Measurements from ENCODE around the gene IQCB1. TPM values are rescaled to one million over a fixed set of nuclear protein-coding genes. Genes with fewer than 3 reads are reported as not detected.

Gene IQCB1
- total RNA-seq, 1 donor from 2014 or later = 52.4 TPM

GRCh38 chr3:121757087-121757811, 77.6 kb downstream of the IQCB1 start:
- intact Hi-C loops (cut with micrococcal nuclease) = no loop called here
- ATAC-seq (ENCODE audit: low read depth) (no peak), DNase-seq (no peak)
- Mint-ChIP-seq H3K4me1 (peaks cover 15% of the 10 kb centered on the region), H3K4me3 (no peak overlapping the region), H3K36me3 (ENCODE audit: low read depth) (no peaks in the 10 kb centered on the region), H3K27ac (no peak overlapping the region), H3K27me3 (no peaks in the 10 kb centered on the region), H3K9me3 (no peaks in the 10 kb centered on the region)
- ChIA-PET POLR2A (no interaction called here), CTCF (no interaction called here)
- TF ChIP-seq, protein P1, sequence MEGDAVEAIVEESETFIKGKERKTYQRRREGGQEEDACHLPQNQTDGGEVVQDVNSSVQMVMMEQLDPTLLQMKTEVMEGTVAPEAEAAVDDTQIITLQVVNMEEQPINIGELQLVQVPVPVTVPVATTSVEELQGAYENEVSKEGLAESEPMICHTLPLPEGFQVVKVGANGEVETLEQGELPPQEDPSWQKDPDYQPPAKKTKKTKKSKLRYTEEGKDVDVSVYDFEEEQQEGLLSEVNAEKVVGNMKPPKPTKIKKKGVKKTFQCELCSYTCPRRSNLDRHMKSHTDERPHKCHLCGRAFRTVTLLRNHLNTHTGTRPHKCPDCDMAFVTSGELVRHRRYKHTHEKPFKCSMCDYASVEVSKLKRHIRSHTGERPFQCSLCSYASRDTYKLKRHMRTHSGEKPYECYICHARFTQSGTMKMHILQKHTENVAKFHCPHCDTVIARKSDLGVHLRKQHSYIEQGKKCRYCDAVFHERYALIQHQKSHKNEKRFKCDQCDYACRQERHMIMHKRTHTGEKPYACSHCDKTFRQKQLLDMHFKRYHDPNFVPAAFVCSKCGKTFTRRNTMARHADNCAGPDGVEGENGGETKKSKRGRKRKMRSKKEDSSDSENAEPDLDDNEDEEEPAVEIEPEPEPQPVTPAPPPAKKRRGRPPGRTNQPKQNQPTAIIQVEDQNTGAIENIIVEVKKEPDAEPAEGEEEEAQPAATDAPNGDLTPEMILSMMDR (IDR thresholded peaks at IDR 0.05) = no peak

GRCh38 chr3:121752772-121753171, 82.1 kb downstream of the IQCB1 start:
- intact Hi-C loops (cut with micrococcal nuclease) = no loop called here
- no peak for ATAC-seq (ENCODE audit: low read depth)

GRCh38 chr3:121752261-121752660, 82.6 kb downstream of the IQCB1 start:
- intact Hi-C loops (cut with micrococcal nuclease) = no loop called here
- DNase-seq = no peak
- H3K27ac Mint-ChIP-seq = no peak overlapping the region
- POLR2A ChIA-PET = no interaction called here
- TF ChIP-seq, protein P1 (IDR thresholded peaks at IDR 0.05) = no peak
- ATAC-seq (ENCODE audit: low read depth) = no peak
- CTCF ChIA-PET = no interaction called here
- no peaks in the 10 kb centered on the region for H3K9me3 Mint-ChIP-seq
- H3K4me1 Mint-ChIP-seq = peaks cover 5% of the 10 kb centered on the region
- H3K36me3 Mint-ChIP-seq (ENCODE audit: low read depth) = no peaks in the 10 kb centered on the region
- no peak overlapping the region for H3K4me3 Mint-ChIP-seq
- H3K27me3 Mint-ChIP-seq = no peaks in the 10 kb centered on the region

More at GRCh38 chr3:121752772-121753171, 82.1 kb downstream of the IQCB1 start:
- H3K36me3 Mint-ChIP-seq (ENCODE audit: low read depth) = no peaks in the 10 kb centered on the region
- ChIA-PET POLR2A (no interaction called here), CTCF (no interaction called here)
- H3K27ac Mint-ChIP-seq = no peak overlapping the region
- TF ChIP-seq, protein P1 (IDR thresholded peaks at IDR 0.05) = no peak
- H3K4me1 Mint-ChIP-seq = peaks cover 4% of the 10 kb centered on the region
- no peak for DNase-seq
- no peaks in the 10 kb centered on the region for H3K9me3 Mint-ChIP-seq
- no peaks in the 10 kb centered on the region for H3K27me3 Mint-ChIP-seq
- H3K4me3 Mint-ChIP-seq = no peak overlapping the region

GRCh38 chr3:121750087-121750415, 84.8 kb downstream of the IQCB1 start:
- no peaks in the 10 kb centered on the region for H3K36me3 Mint-ChIP-seq (ENCODE audit: low read depth)
- CTCF ChIA-PET = no interaction called here
- POLR2A ChIA-PET = interaction anchor here (0.6 to 2.0 kb wide), 10 partner anchors 9 to 1194 kb away, joined by 3 to 14 read pairs (median 6); partner anchors contain the start of genes EAF2, FAM162A, HCLS1 and IQCB1
- H3K9me3 Mint-ChIP-seq = no peaks in the 10 kb centered on the region
- ATAC-seq (ENCODE audit: low read depth) (no peak), DNase-seq (no peak)
- H3K4me3 Mint-ChIP-seq = no peak overlapping the region
- no peaks in the 10 kb centered on the region for H3K27me3 Mint-ChIP-seq
- TF ChIP-seq, protein P1 (IDR thresholded peaks at IDR 0.05) = no peak
- intact Hi-C loops (cut with micrococcal nuclease) = no loop called here
- no peak overlapping the region for H3K27ac Mint-ChIP-seq
- peaks cover 3% of the 10 kb centered on the region for H3K4me1 Mint-ChIP-seq

- intact Hi-C loops (cut with micrococcal nuclease) = loop anchor here (1.0 to 10.0 kb wide), 10 partner anchors 59 to 1835 kb away; partner anchors contain the start of genes EAF2, FAM162A, HACD2 and HCLS1
- Mint-ChIP-seq H3K27me3 (no peaks in the 10 kb centered on the region), H3K4me1 (peaks cover 4% of the 10 kb centered on the region), H3K27ac (no peak within 1 kb of the TSS), H3K4me3 (no peak within 1 kb of the TSS), H3K36me3 (ENCODE audit: low read depth) (no peaks in the 10 kb centered on the region), H3K9me3 (no peaks in the 10 kb centered on the region)
- DNase-seq (peak; percentile 81), ATAC-seq (ENCODE audit: low read depth) (peak; percentile 93)
- ChIA-PET POLR2A (interaction anchor here (0.6 to 2.0 kb wide), 17 partner anchors 10 to 1194 kb away, joined by 3 to 14 read pairs (median 4); partner anchors contain the start of genes EAF2, FAM162A, HCLS1 and IQCB1), CTCF (no interaction called here)
- TF ChIP-seq, protein P1 (IDR thresholded peaks at IDR 0.05) = no peak
These were observed 85.4 kb downstream of the IQCB1 start, which contains the start of gene GOLGB1 for GRCh38 chr3:121749276-121750086. GOLGB1 (minus strand) TSS chr3:121749741; CDS start chr3:121730971, 18,770 bp downstream.

All from activated B cell treated with CpG ODN at 0.5 μM for 24 hours (primary cell).